WI38 (cell line): Measurements from ENCODE around the gene PCTP.
A peak's percentile ranks its signal among the peaks of the same experiment; 100 is the strongest.

Experiments
- H3K4me3 ChIP-seq: 2 replicates; pipeline ENCODE4 v1.5.1; 2011; ENCODE audit warnings: low read depth, mild to moderate bottlenecking, control low read depth, low read length
- CTCF ChIP-seq: IDR thresholded peaks from 2 replicates; pipeline ENCODE4 v1.5.1; 2012; ENCODE audit warnings: low read depth, mild to moderate bottlenecking, control low read depth, low read length

PCTP gene

DNA sequence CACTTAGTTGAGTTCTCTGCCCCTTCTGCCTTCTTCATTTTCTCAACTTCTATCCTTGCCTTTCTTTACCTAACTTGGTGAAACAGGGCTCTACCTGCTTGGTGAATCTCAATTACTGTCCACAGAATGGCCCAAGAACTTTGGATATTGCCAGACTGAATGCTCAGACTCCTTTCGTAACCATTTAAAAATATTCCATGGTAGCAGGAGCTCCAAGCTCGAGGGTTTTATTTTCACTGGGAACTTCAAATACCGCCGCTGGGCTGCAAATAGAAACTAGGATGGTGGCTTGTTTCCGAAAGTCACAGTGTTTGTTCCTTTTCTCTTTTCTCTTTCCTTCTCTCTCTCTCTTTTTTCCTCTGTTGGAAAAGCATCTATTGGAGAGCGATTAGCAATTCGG is 41.4 kb upstream of the PCTP start:
- no peak overlapping the region for H3K4me3 ChIP-seq
- TF ChIP-seq CTCF: no peak

- TF ChIP-seq CTCF: no peak
Measured at GRCh38 chr17:55709984-55710383, 40.9 kb upstream of the PCTP start.

DNA sequence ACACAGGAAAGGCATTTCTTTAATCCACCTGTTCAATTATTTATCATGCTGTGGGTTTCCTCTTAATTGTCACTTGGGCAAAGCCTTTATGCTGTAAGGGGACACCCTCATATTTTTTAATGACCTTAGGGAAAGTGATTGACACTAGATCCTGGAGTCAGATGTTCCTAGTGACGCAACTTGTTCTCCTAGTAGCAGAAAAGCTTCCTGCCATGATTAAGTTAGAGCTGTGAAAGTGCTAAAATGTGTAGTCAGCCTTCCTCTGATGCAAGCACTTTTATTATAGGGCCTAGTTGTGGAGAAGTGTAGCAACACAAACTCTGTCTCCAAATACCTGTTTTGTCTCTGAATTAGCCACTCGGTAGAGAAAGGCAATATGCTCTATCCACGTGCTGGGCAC is 40.4 kb upstream of the PCTP start:
- no peak overlapping the region for H3K4me3 ChIP-seq
- TF ChIP-seq CTCF: no peak

More at GRCh38 chr17:55709984-55710383, 40.9 kb upstream of the PCTP start:
- no peak overlapping the region for H3K4me3 ChIP-seq

GRCh38 chr17:55710829-55711496 is 39.9 kb upstream of the PCTP start:
- H3K4me3 ChIP-seq: no peak overlapping the region
- TF ChIP-seq CTCF: no peak

GRCh38 chr17:55717432-55717831 is 33.4 kb upstream of the PCTP start:
- TF ChIP-seq CTCF: no peak

GRCh38 chr17:55717898-55718735 is 32.7 kb upstream of the PCTP start:
- TF ChIP-seq CTCF: peak; percentile 62
- no peak overlapping the region for H3K4me3 ChIP-seq

More at GRCh38 chr17:55717432-55717831, 33.4 kb upstream of the PCTP start:
- no peak overlapping the region for H3K4me3 ChIP-seq
